Activated CD4-positive, alpha-beta T cell treated with anti-CD3 and anti-CD28 coated beads, Interleukin-2, amount 10 ng/mL, durations not matched to agents 7 days and 5 days (primary cell): ENCODE data around the gene HGFAC. TPM values are rescaled to one million over a fixed set of nuclear protein-coding genes. Genes with fewer than 3 reads are reported as not detected.

Source experiments
- CTCF ChIA-PET: fragments of 350-600 bp; sonication (Branson Sonifier 250); formaldehyde crosslinking; loops from one replicate; lab custom pipeline; 2021; ENCODE audit warnings: antibody characterized with exemption; lab: Charles Lee
- POLR2A ChIA-PET: fragments of 350-600 bp; sonication (Branson Sonifier 250); formaldehyde crosslinking; loops from one replicate; lab custom pipeline; 2021; ENCODE audit warnings: antibody characterized with exemption; lab: Charles Lee
- DNase-seq: peaks from one replicate; pipeline ENCODE4 v3.0.0-alpha.2; 2020
- H3K27ac Mint-ChIP-seq: one replicate; pipeline ENCODE4 v1.8.0; 2021; ENCODE audit warnings: mild to moderate bottlenecking, moderate library complexity, mixed read lengths
- H3K27me3 Mint-ChIP-seq: one replicate; pipeline ENCODE4 v1.8.0; 2021; ENCODE audit warnings: mixed read lengths
- H3K36me3 Mint-ChIP-seq: one replicate; pipeline ENCODE4 v1.8.0; 2021; ENCODE audit warnings: low read depth, mixed read lengths
- H3K4me1 Mint-ChIP-seq: one replicate; pipeline ENCODE4 v1.8.0; 2021; ENCODE audit warnings: mixed read lengths
- H3K4me3 Mint-ChIP-seq: one replicate; pipeline ENCODE4 v1.8.0; 2021; ENCODE audit warnings: mild to moderate bottlenecking, moderate library complexity, mixed read lengths
- H3K9me3 Mint-ChIP-seq: one replicate; pipeline ENCODE4 v1.8.0; 2021; ENCODE audit warnings: mixed read lengths
- total RNA-seq, 2 experiments: library from RNA; stranded (reverse); gene quantifications; one replicate each; pipeline ENCODE4 v1.2.3, GENCODE V29; 2021

HGFAC gene
- total RNA-seq, 2 experiments from 2014 or later, result 0.10 TPM; not detected in 1

DNA sequence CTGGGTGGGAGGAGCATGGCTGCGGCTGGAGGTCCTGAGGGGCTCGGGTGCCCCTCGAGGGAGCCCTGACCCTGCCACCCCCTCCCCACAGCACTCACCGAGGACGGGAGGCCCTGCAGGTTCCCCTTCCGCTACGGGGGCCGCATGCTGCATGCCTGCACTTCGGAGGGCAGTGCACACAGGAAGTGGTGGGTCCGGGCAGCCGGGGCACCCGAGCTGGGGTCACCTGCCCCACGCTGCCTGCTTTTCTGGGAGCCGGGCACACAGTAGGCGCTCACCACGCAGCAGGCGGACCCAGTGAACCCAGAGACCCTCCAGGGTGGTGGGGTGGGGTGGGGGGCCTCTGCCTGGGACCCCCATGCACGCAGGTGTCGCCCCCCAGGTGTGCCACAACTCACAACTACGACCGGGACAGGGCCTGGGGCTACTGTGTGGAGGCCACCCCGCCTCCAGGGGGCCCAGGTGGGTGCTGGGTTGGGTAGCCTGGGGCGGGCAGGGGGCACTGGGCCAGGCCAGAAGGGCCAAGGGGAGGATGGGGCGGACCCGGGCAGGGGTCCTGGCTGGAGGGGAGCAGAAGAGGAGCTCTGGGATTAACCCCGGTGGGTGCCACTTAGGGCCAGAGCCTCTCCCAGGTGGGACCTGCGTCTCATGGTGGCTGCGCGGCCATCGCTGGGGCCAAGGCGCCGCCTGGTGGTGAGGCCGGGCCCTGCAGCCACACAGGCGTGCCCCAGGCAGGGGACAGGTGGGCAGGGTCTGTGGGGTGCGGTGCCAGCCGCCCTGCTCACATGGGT lies 1.4 kb downstream of the HGFAC start:
- H3K27ac Mint-ChIP-seq, result no peak overlapping the region
- no peaks in the 10 kb centered on the region for H3K4me1 Mint-ChIP-seq
- no peak overlapping the region for H3K4me3 Mint-ChIP-seq
- no peaks in the 10 kb centered on the region for H3K9me3 Mint-ChIP-seq
- H3K36me3 Mint-ChIP-seq, result no peaks in the 10 kb centered on the region
- ChIA-PET CTCF (interaction anchor here (0.8 to 1.4 kb wide), 2 partner anchors 38 to 253 kb away, joined by 3 read pairs; no protein-coding TSS in a partner anchor), POLR2A (no interaction called here)
- DNase-seq, result peak; percentile 62
- no peaks in the 10 kb centered on the region for H3K27me3 Mint-ChIP-seq

DNA sequence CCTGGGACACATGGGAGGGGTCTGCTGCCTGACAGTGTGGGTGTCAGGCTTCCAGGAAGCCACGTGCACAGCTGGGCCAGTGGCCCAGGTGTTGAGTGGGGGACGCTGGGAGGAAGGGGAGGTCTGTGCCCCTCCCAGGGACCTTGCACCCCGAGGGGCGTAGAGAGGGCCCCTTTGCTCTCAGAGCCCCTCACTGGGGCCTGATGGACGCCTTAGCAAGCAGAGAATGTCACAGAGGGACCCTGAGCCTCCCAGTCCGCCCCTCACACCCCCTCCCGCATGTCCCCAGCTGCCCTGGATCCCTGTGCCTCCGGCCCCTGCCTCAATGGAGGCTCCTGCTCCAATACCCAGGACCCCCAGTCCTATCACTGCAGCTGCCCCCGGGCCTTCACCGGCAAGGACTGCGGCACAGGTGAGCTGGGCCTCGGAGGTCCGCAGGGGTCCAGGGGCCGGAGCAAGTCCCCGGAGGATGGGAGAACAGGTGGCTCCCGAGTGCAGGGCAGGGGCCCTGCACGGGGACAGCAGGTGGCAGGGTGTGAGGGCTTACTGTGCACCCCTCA lies 2.1 kb downstream of the HGFAC start:
- no peaks in the 10 kb centered on the region for H3K36me3 Mint-ChIP-seq
- CTCF ChIA-PET, result interaction anchor here (0.8 to 1.4 kb wide), 2 partner anchors 37 to 254 kb away, joined by 3 read pairs; no protein-coding TSS in a partner anchor
- H3K27me3 Mint-ChIP-seq, result no peaks in the 10 kb centered on the region
- DNase-seq, result no peak
- H3K9me3 Mint-ChIP-seq, result no peaks in the 10 kb centered on the region
- H3K4me3 Mint-ChIP-seq, result no peak overlapping the region
- H3K4me1 Mint-ChIP-seq, result no peaks in the 10 kb centered on the region
- no peak overlapping the region for H3K27ac Mint-ChIP-seq
- POLR2A ChIA-PET, result no interaction called here

DNA sequence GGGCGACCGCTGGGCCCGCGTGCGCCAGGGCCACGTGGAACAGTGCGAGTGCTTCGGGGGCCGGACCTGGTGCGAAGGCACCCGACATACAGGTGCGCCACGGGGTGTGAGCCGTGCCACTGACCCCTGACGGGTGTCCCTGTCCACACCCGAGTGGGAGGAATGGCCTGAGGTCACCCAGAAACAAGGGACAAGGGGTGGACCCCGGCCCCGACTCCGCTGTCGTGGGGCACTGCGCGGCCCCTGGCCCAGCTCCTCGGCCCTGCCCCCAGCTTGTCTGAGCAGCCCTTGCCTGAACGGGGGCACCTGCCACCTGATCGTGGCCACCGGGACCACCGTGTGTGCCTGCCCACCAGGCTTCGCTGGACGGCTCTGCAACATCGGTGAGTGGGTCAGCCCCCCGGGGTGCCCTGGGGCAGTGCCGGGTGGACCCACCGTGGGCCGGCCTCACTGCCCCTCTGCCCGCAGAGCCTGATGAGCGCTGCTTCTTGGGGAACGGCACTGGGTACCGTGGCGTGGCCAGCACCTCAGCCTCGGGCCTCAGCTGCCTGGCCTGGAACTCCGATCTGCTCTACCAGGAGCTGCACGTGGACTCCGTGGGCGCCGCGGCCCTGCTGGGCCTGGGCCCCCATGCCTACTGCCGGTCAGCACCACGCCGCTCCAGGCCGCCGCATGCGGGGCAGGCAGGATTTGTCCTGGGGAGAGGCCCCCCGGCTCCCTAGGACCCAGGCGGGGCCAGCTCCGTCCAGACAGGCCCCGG lies 2.8 kb downstream of the HGFAC start:
- ChIA-PET POLR2A (no interaction called here), CTCF (no interaction called here)
- Mint-ChIP-seq H3K36me3 (no peaks in the 10 kb centered on the region), H3K4me3 (no peak overlapping the region), H3K27ac (no peak overlapping the region), H3K9me3 (no peaks in the 10 kb centered on the region), H3K4me1 (no peaks in the 10 kb centered on the region), H3K27me3 (no peaks in the 10 kb centered on the region)
- DNase-seq, result no peak

DNA sequence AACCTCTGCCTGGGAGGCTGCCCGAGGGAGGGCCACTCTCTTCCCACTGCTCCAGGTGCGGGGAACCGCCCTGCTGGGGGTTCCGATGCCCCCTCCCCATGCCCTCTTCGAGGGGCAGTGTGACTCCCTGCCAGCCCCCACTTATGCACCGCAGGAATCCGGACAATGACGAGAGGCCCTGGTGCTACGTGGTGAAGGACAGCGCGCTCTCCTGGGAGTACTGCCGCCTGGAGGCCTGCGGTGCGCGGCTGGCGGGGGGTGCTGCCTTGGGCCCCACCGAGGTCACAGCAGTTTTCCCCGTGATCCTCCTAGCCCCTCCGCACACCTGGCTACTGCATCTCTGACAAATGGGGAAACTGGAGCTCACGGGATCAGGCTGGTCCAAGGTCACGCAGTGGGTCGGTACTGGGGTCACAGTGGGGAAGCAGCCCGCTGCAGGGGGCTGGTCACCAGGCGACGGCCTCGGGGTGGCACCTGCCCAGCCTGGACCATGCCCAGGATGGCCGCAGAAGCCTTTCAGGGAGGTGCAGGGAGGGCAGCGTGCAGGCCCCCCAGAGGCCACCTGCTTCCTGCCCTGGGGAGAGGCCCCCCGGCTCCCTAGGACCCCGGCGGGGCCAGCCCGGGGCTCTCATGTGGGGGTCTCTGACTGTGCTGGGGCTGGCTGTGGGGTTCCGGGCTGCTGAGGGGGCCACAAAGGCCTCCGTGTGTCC lies 3.5 kb downstream of the HGFAC start:
- H3K4me3 Mint-ChIP-seq, result no peak overlapping the region
- H3K27me3 Mint-ChIP-seq, result no peaks in the 10 kb centered on the region
- H3K9me3 Mint-ChIP-seq, result no peaks in the 10 kb centered on the region
- no peaks in the 10 kb centered on the region for H3K4me1 Mint-ChIP-seq
- DNase-seq, result no peak
- CTCF ChIA-PET, result interaction anchor here (1.3 kb wide), 1 partner anchor 99 kb away, joined by 4 read pairs; no protein-coding TSS in a partner anchor
- no peak overlapping the region for H3K27ac Mint-ChIP-seq
- no peaks in the 10 kb centered on the region for H3K36me3 Mint-ChIP-seq
- POLR2A ChIA-PET, result no interaction called here

DNA sequence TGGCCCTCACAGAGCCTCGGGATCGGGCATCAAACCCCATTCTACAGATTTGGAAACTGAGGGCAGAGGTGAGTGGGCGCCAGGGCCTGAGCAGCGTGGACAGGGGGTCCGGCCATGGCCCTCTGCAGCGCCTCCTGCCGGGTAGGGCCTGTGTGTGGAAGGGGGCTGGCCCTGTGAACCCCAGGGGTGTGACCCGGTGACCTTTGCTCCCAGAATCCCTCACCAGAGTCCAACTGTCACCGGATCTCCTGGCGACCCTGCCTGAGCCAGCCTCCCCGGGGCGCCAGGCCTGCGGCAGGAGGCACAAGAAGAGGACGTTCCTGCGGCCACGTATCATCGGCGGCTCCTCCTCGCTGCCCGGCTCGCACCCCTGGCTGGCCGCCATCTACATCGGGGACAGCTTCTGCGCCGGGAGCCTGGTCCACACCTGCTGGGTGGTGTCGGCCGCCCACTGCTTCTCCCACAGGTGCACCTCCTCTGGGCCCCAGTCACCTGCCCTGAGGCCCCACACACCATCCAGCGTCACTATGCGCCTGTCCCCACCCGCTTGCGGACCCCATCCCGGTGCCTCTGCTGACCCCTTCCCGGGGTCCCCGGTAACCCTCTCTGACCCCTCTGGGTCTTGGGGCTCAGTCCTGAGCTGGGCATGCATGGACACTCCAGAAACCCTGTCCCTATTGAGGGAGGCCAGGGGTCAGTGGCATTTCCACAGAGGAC lies 4.2 kb downstream of the HGFAC start:
- CTCF ChIA-PET, result interaction anchor here (1.3 kb wide), 1 partner anchor 100 kb away, joined by 4 read pairs; no protein-coding TSS in a partner anchor
- DNase-seq, result no peak
- no peak overlapping the region for H3K27ac Mint-ChIP-seq
- H3K4me3 Mint-ChIP-seq, result no peak overlapping the region
- POLR2A ChIA-PET, result no interaction called here
- no peaks in the 10 kb centered on the region for H3K36me3 Mint-ChIP-seq
- H3K4me1 Mint-ChIP-seq, result no peaks in the 10 kb centered on the region
- H3K27me3 Mint-ChIP-seq, result no peaks in the 10 kb centered on the region
- H3K9me3 Mint-ChIP-seq, result no peaks in the 10 kb centered on the region

DNA sequence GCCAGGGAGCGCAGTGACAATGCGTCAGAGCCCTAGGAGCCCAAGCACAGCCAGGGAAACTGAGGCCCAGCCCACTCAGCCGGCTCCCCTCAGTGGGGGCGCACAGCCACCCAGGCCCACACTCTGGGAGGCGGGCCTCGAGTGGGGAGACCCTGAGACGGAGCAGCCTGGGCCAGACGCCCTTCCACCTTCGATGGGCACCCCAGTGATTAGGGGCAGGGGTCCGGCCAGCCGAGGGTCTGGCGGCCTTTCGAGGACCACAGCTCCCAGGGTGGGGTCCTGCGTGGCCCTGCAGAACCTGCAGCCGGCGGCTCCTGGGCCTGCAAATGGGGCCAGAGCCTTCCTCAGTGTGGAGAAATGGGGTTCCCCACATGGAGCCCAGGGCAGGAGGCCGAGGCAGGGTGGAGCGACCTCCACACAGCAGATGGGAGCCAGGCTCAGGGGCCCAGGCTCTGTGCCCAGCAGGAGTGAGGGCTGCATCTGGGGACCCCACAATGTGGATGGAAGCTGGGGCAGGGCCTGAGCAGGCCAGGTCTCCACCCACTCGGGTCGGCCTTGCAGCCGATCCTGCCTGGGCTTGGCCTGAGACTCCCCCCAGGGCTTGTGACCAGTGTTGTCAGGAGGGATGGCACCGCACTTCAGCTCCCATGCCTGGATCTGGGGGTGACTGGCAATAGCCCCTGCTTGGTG lies 5.0 kb downstream of the HGFAC start:
- Mint-ChIP-seq H3K4me3 (no peak overlapping the region), H3K27ac (no peak overlapping the region), H3K36me3 (no peaks in the 10 kb centered on the region), H3K27me3 (no peaks in the 10 kb centered on the region), H3K4me1 (no peaks in the 10 kb centered on the region), H3K9me3 (no peaks in the 10 kb centered on the region)
- ChIA-PET POLR2A (no interaction called here), CTCF (interaction anchor here (1.3 to 1.6 kb wide), 2 partner anchors 100 to 101 kb away, joined by 4 read pairs; no protein-coding TSS in a partner anchor)
- no peak for DNase-seq

DNA sequence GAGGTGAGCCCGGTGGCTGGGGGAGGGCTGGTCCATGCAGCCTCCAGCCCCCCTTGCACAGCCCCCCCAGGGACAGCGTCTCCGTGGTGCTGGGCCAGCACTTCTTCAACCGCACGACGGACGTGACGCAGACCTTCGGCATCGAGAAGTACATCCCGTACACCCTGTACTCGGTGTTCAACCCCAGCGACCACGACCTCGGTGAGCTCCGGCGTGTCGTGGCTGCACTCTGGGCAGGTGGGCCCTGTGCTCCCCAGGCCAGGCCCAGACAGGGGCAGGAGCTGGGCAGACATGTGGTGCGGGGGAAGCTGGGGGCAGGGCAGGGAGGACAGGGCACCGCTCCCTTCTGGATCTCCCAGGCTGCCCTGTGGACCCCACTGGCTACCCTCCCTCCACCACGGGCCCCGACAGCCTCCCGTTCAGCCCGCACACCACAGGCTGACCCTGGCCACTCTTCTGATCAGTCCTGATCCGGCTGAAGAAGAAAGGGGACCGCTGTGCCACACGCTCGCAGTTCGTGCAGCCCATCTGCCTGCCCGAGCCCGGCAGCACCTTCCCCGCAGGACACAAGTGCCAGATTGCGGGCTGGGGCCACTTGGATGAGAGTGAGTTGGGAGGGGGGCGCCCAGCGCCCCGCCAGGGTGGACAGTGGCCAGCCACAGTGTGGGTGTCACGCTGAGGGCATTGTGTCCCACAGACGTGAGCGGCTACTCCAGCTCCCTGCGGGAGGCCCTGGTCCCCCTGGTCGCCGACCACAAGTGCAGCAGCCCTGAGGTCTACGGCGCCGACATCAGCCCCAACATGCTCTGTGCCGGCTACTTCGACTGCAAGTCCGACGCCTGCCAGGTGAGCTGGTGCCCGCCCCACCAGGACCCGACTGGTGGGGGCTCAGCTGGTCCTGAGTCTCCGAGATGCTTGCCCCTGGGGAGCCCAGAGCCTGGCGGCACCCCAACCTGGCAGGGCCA lies 5.9 kb downstream of the HGFAC start:
- POLR2A ChIA-PET, result no interaction called here
- H3K36me3 Mint-ChIP-seq, result no peaks in the 10 kb centered on the region
- CTCF ChIA-PET, result interaction anchor here (1.6 kb wide), 1 partner anchor 101 kb away, joined by 4 read pairs; no protein-coding TSS in a partner anchor
- no peak overlapping the region for H3K27ac Mint-ChIP-seq
- no peaks in the 10 kb centered on the region for H3K9me3 Mint-ChIP-seq
- DNase-seq, result no peak
- H3K27me3 Mint-ChIP-seq, result peaks cover 2% of the 10 kb centered on the region
- no peak overlapping the region for H3K4me3 Mint-ChIP-seq
- H3K4me1 Mint-ChIP-seq, result no peaks in the 10 kb centered on the region

DNA sequence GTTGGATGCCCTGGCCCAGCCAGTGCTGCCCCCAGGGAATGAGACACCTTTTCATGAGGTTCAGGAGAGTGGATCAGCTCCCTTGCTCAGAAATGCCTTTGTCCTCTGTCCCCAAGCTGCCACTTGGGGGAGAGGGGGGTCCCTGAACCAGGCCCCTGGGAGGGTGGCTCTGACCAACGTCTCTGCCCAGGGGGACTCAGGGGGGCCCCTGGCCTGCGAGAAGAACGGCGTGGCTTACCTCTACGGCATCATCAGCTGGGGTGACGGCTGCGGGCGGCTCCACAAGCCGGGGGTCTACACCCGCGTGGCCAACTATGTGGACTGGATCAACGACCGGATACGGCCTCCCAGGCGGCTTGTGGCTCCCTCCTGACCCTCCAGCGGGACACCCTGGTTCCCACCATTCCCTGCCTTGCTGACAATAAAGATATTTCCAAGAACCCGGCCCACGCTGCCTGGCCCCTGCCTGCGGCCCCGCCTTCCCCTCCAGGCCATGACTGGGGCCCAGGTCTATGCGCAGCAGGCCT lies 7.3 kb downstream of the HGFAC start:
- H3K36me3 Mint-ChIP-seq, result no peaks in the 10 kb centered on the region
- no peak for DNase-seq
- H3K9me3 Mint-ChIP-seq, result no peaks in the 10 kb centered on the region
- no peak overlapping the region for H3K4me3 Mint-ChIP-seq
- H3K27me3 Mint-ChIP-seq, result peaks cover 8% of the 10 kb centered on the region
- no peak overlapping the region for H3K27ac Mint-ChIP-seq
- H3K4me1 Mint-ChIP-seq, result no peaks in the 10 kb centered on the region
- ChIA-PET CTCF (no interaction called here), POLR2A (no interaction called here)

DNA sequence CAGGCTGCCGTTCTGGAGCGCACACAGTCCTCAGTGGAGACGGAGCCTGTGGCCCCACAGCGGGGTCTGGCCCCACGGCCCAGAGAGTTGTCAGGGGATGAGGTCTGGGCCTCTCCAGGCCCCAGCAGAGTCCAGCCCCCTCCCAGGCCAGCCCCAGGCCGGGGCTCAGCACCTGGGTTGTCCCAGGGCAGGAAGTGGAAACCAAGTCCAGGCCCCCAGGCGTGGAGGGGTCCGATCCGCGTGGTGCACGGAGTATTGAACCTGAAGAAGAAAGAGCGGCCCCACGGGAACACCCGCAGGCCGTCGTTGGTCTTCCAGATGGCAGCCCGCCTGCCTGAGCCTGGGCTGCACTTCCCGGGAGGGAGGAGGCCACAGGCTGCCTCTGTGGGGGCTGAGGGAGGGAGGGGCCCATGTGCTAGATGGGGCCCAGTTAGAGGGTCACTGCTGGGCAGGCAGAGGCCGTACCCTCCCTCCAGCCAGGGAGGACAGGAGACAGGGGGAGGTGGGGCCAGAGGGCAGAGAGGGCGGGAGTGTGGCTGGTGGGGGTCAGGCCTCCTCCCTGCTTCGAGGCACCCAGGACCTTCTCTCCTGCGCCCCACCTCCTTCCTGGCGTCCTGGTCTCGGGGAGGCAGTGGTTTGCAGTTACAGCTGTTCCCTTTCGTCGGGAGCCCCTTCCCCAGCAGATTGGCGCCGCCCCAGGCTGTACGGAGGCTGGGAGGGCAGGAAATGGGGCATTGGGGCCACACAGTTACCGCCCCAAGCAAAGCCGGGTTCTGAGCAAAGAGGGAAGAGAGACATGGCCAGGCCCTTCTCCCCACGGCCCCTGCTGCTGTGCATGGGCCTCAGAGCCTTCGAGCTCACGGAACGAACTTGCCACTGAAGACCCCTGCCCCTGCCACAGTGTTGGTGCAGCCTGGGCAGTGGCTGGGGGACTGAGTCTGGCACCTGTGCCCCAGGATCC lies 8.1 kb downstream of the HGFAC start:
- ChIA-PET POLR2A (no interaction called here), CTCF (no interaction called here)
- H3K4me1 Mint-ChIP-seq, result no peaks in the 10 kb centered on the region
- no peak overlapping the region for H3K4me3 Mint-ChIP-seq
- H3K9me3 Mint-ChIP-seq, result no peaks in the 10 kb centered on the region
- DNase-seq, result no peak
- peaks cover 9% of the 10 kb centered on the region for H3K27me3 Mint-ChIP-seq
- H3K36me3 Mint-ChIP-seq, result no peaks in the 10 kb centered on the region
- H3K27ac Mint-ChIP-seq, result no peak overlapping the region

DNA sequence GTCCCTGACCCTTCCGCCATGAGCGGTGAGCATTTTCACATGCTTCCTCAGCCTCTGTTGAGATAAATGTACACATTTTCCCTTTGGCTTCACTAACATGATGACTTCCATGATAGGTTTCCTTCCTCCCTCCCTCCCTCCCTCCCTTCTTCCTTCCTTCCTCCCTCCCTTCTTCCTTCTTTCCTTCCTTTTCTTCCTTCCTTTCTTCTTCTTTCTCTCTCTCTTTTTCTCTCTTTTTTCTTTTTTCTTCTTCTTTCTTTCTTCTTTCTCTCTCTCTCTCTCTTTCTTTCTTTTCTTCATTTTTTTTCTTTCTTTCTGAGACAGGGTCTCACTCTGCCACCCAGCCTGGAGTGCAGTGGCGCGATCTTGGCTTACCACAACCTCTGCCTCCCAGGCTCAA lies 8.9 kb downstream of the HGFAC start:
- CTCF ChIA-PET, result no interaction called here
- H3K4me1 Mint-ChIP-seq, result no peaks in the 10 kb centered on the region
- H3K36me3 Mint-ChIP-seq, result no peaks in the 10 kb centered on the region
- DNase-seq, result no peak
- POLR2A ChIA-PET, result no interaction called here
- H3K9me3 Mint-ChIP-seq, result peaks cover 8% of the 10 kb centered on the region
- H3K27me3 Mint-ChIP-seq, result peaks cover 14% of the 10 kb centered on the region
- H3K27ac Mint-ChIP-seq, result no peak overlapping the region
- H3K4me3 Mint-ChIP-seq, result no peak overlapping the region
